CD14-positive monocyte (primary cell): ENCODE data around the gene PROKR1. TPM values are rescaled to one million over a fixed set of nuclear protein-coding genes. Genes with fewer than 3 reads are reported as not detected.

Experiments used
- DNase-seq, 3 donors: peaks; one replicate each; pipeline ENCODE4 v3.0.0-alpha.2; 2011 to 2022
- H2AFZ ChIP-seq: 2 replicates; pipeline ENCODE4 v1.6.0; 2012; ENCODE audit warnings: mild to moderate bottlenecking, low read depth, low read length, inconsistent platforms; ENCODE audit not compliant: insufficient read depth, poor library complexity, severe bottlenecking
- H3K27ac ChIP-seq, 2 donors: 1 replicate in 1 of 2; 2 replicates in 1 of 2; pipeline ENCODE4 v1.5.1; 2012 to 2013; ENCODE audit warnings: low read length in 2 of 2, control low read depth in 1 of 2, inconsistent platforms in 1 of 2, low read depth in 1 of 2, mild to moderate bottlenecking in 1 of 2
- H3K27me3 ChIP-seq, 2 donors: one replicate each; pipeline versions ENCODE4 v1.6.0 to v1.6.1; 2011 to 2013; ENCODE audit warnings: low read length in 2 of 2; ENCODE audit not compliant: control insufficient read depth in 2 of 2, insufficient read depth in 2 of 2
- H3K36me3 ChIP-seq, 2 donors: replicated peaks in 1 of 2; 1 replicate in 1 of 2; 2 replicates in 1 of 2; pipeline versions ENCODE4 v1.5.1 to v1.6.1; 2012 to 2013; ENCODE audit warnings: low read length in 2 of 2, control low read depth in 1 of 2, inconsistent platforms in 1 of 2, mild to moderate bottlenecking in 1 of 2; ENCODE audit not compliant: insufficient read depth in 2 of 2, control insufficient read depth in 1 of 2
- H3K4me1 ChIP-seq, 2 donors: 1 replicate in 1 of 2; 2 replicates in 1 of 2; pipeline versions ENCODE4 v1.5.1 to v1.6.1; 2012 to 2013; ENCODE audit warnings: low read length in 2 of 2, control low read depth in 1 of 2, inconsistent platforms in 1 of 2, mild to moderate bottlenecking in 1 of 2, moderate library complexity in 1 of 2; ENCODE audit not compliant: insufficient read depth in 2 of 2, control insufficient read depth in 1 of 2
- H3K4me2 ChIP-seq: replicated peaks from 2 replicates; pipeline ENCODE3; 2012; ENCODE audit warnings: low read length, moderate library complexity, mild to moderate bottlenecking; ENCODE audit not compliant: poor library complexity, severe bottlenecking; ENCODE audit errors: extremely low read depth
- H3K4me3 ChIP-seq, 3 experiments: fragments of 200-600 bp in 1 of 3; sonication (generic) in 1 of 3; replicated peaks in 1 of 3; 1 replicate in 2 of 3; 2 replicates in 1 of 3; pipeline ENCODE4 v1.5.1; 2011 to 2013; ENCODE audit warnings: low read length in 3 of 3, mild to moderate bottlenecking in 3 of 3, control low read depth in 2 of 3, low read depth in 2 of 3, inconsistent platforms in 1 of 3, moderate library complexity in 1 of 3
- H3K79me2 ChIP-seq: 2 replicates; pipeline ENCODE4 v1.6.0; 2012; ENCODE audit warnings: mild to moderate bottlenecking, control low read depth, inconsistent platforms, low read length, moderate library complexity; ENCODE audit not compliant: insufficient read depth
- H3K9ac ChIP-seq: 2 replicates; pipeline ENCODE4 v1.6.0; 2017; ENCODE audit warnings: low read length, mild to moderate bottlenecking; ENCODE audit not compliant: insufficient read depth, poor library complexity, severe bottlenecking
- H3K9me3 ChIP-seq, 2 donors: replicated peaks in 1 of 2; 1 replicate in 1 of 2; 2 replicates in 1 of 2; pipeline versions ENCODE4 v1.5.1 to v1.6.1; 2012 to 2013; ENCODE audit warnings: low read length in 2 of 2, control low read depth in 1 of 2; ENCODE audit not compliant: control insufficient read depth in 1 of 2, insufficient read depth in 1 of 2
- H4K20me1 ChIP-seq: 2 replicates; pipeline ENCODE4 v1.6.0; 2012; ENCODE audit warnings: mild to moderate bottlenecking, low read length, control low read depth, moderate library complexity; ENCODE audit not compliant: insufficient read depth
- H3K27ac Mint-ChIP-seq, 7 donors: one replicate each; pipeline ENCODE4 v1.8.0; 2020; ENCODE audit warnings: mild to moderate bottlenecking in 7 of 7, mixed read lengths in 7 of 7, moderate library complexity in 6 of 7, inconsistent platforms in 2 of 7
- H3K27me3 Mint-ChIP-seq, 3 donors: one replicate each; pipeline ENCODE4 v1.8.0; 2021 to 2022; ENCODE audit warnings: low read depth in 3 of 3, mild to moderate bottlenecking in 3 of 3, mixed read lengths in 3 of 3, moderate library complexity in 3 of 3, inconsistent platforms in 1 of 3
- H3K36me3 Mint-ChIP-seq, 2 donors: one replicate each; pipeline ENCODE4 v1.8.0; 2020; ENCODE audit warnings: mixed read lengths in 2 of 2, inconsistent platforms in 1 of 2, mild to moderate bottlenecking in 1 of 2
- H3K4me1 Mint-ChIP-seq: one replicate; pipeline ENCODE4 v1.8.0; 2020; ENCODE audit warnings: mild to moderate bottlenecking, mixed read lengths
- H3K4me3 Mint-ChIP-seq, 2 donors: one replicate each; pipeline ENCODE4 v1.8.0; 2020; ENCODE audit warnings: mild to moderate bottlenecking in 2 of 2, mixed read lengths in 2 of 2, moderate library complexity in 1 of 2
- H3K9me3 Mint-ChIP-seq, 7 donors: one replicate each; pipeline ENCODE4 v1.8.0; 2020 to 2022; ENCODE audit warnings: mixed read lengths in 7 of 7, mild to moderate bottlenecking in 6 of 7, moderate library complexity in 6 of 7, inconsistent platforms in 2 of 7
- CTCF ChIP-seq: fragments of 200-600 bp; IDR thresholded peaks from one replicate; pipeline ENCODE4 v1.8.0; 2022; ENCODE audit warnings: antibody characterized with exemption, mild to moderate bottlenecking
- WGBS: methylation state at CpG from one replicate; pipeline ENCODE4 v1.1.5; 2013; ENCODE audit warnings: missing lambda C conversion rate; ENCODE audit not compliant: insufficient coverage; 5-methylcytosine and 5-hydroxymethylcytosine counted together
- intact Hi-C, 2 donors: fragments of 100-400 bp; cut with micrococcal nuclease; formaldehyde crosslinking; loops; one replicate each; pipeline versions ENCODE4 v1.15.0 to v1.15.1; 2023
- polyA plus RNA-seq, 3 donors: library from polyadenylated mRNA; depleted of rRNA in 1 of 3; unstranded in 2 of 3; stranded (reverse) in 1 of 3; fragments of 300-500 nt in 2 of 3; fragments of >200 nt in 1 of 3; fragmentation: Illumina TruSeq in 2 of 3; gene quantifications; 1 replicate in 2 of 3; 2 replicates in 1 of 3; pipeline ENCODE4 v1.2.3, GENCODE V29; 2012 to 2021

The PROKR1 gene
- polyA plus RNA-seq, 3 donors = 0.01 TPM; not detected in 2

- Histone ChIP-seq H3K4me1 (peaks cover 8 to 9% of the 10 kb centered on the region in 2 donors), H3K9ac (no peak overlapping the region), H3K4me3 (no peak overlapping the region), H3K9me3 (no peaks in the 10 kb centered on the region), H3K79me2 (no peaks in the 10 kb centered on the region), H3K27ac (no peak overlapping the region), H2AFZ (no peak overlapping the region), H4K20me1 (no peaks in the 10 kb centered on the region), H3K36me3 (no peaks in the 10 kb centered on the region), H3K27me3 (no peaks in the 10 kb centered on the region), H3K4me2 (no peak overlapping the region)
- H3K4me1 Mint-ChIP-seq = peaks cover 9% of the 10 kb centered on the region
- H3K4me3 Mint-ChIP-seq = no peak overlapping the region
- WGBS = no CpG with 5 or more reads among the region's 2 CpGs
- intact Hi-C loops = no loop called here
- H3K36me3 Mint-ChIP-seq = no peaks in the 10 kb centered on the region
- TF ChIP-seq CTCF = no peak
- H3K27me3 Mint-ChIP-seq = peaks cover 0 to 3% (median 1%) of the 10 kb centered on the region in 3 donors
- no peak overlapping the region for H3K27ac Mint-ChIP-seq
- peaks cover 2 to 11% (median 7%) of the 10 kb centered on the region in 7 donors for H3K9me3 Mint-ChIP-seq
- no peak for DNase-seq
These were observed 40.8 kb downstream of the PROKR1 start for GRCh38 chr2:68684197-68684596.

- Histone ChIP-seq H3K9ac (no peak overlapping the region), H4K20me1 (no peaks in the 10 kb centered on the region), H3K27me3 (no peaks in the 10 kb centered on the region), H3K79me2 (no peaks in the 10 kb centered on the region), H3K4me3 (no peak overlapping the region), H3K4me2 (no peak overlapping the region), H3K36me3 (no peaks in the 10 kb centered on the region), H3K27ac (no peak overlapping the region), H2AFZ (no peak overlapping the region), H3K9me3 (no peaks in the 10 kb centered on the region), H3K4me1 (peaks cover 28 to 29% of the 10 kb centered on the region in 2 donors)
- peaks cover 0 to 3% (median 0%) of the 10 kb centered on the region in 3 donors for H3K27me3 Mint-ChIP-seq
- peaks cover 24% of the 10 kb centered on the region for H3K4me1 Mint-ChIP-seq
- no peak overlapping the region for H3K4me3 Mint-ChIP-seq
- no peaks in the 10 kb centered on the region for H3K36me3 Mint-ChIP-seq
- no peak for TF ChIP-seq CTCF
- H3K27ac Mint-ChIP-seq = peak overlapping the region in 2 of 7 donors; percentile 41 to 61
- DNase-seq = no peak
- peaks cover 0 to 9% (median 3%) of the 10 kb centered on the region in 7 donors for H3K9me3 Mint-ChIP-seq
- 100% methylated on average over 1 of the region's 5 CpGs for WGBS
- intact Hi-C loops = no loop called here
These were observed 42.8 kb downstream of the PROKR1 start for GRCh38 chr2:68686178-68686577.
